ENCODE measurements around the gene PIGR. TPM values are rescaled to one million over a fixed set of nuclear protein-coding genes. Genes with fewer than 3 reads are reported as not detected.

PIGR gene
- total RNA-seq = 0.49 and 1.00 TPM in 2 replicates

- no peaks in the 10 kb centered on the region for H3K36me3 Mint-ChIP-seq (ENCODE audit: low read depth)
Measured at GRCh38 chr1:206946261-206946660, at the start of gene PIGR. Gene PIGR, minus strand, starts transcription at chr1:206946466. Its CDS starts 5,935 bp downstream, at chr1:206940531.

GRCh38 chr1:206992790-206993189 is 46.5 kb upstream of the PIGR start:
- H3K4me1 Mint-ChIP-seq = no peaks in the 10 kb centered on the region
- no peaks in the 10 kb centered on the region for H3K36me3 Mint-ChIP-seq (ENCODE audit: low read depth)
- H3K4me3 Mint-ChIP-seq = no peak overlapping the region
- H3K27ac Mint-ChIP-seq = no peak overlapping the region
- no peak for ATAC-seq (ENCODE audit: low read depth)
- no peak for DNase-seq
- TF ChIP-seq CTCF (IDR thresholded peaks at IDR 0.05) = no peak
- intact Hi-C loops (cut with micrococcal nuclease) = no loop called here
- no peaks in the 10 kb centered on the region for H3K9me3 Mint-ChIP-seq
- ChIA-PET CTCF (no interaction called here), POLR2A (no interaction called here)
- H3K27me3 Mint-ChIP-seq = peaks cover 13% of the 10 kb centered on the region

More at GRCh38 chr1:206946261-206946660, at the start of gene PIGR:
- no peak within 1 kb of the TSS for H3K27ac Mint-ChIP-seq
- peaks cover 3% of the 10 kb centered on the region for H3K9me3 Mint-ChIP-seq
- intact Hi-C loops (cut with micrococcal nuclease) = no loop called here
- no peak for TF ChIP-seq CTCF (IDR thresholded peaks at IDR 0.05)
- H3K4me1 Mint-ChIP-seq = peaks cover 10% of the 10 kb centered on the region
- no peak within 1 kb of the TSS for H3K4me3 Mint-ChIP-seq
- DNase-seq = no peak
- peaks cover 14% of the 10 kb centered on the region for H3K27me3 Mint-ChIP-seq
- CTCF ChIA-PET = interaction anchor here (1.8 to 2.2 kb wide), 2 partner anchors 35 to 211 kb away, joined by 5 to 6 read pairs; no protein-coding TSS in a partner anchor
- POLR2A ChIA-PET = no interaction called here
- no peak for ATAC-seq (ENCODE audit: low read depth)

- Mint-ChIP-seq H3K4me1 (no peaks in the 10 kb centered on the region), H3K36me3 (ENCODE audit: low read depth) (no peaks in the 10 kb centered on the region), H3K4me3 (no peak overlapping the region), H3K27me3 (peaks cover 6% of the 10 kb centered on the region), H3K27ac (no peak overlapping the region), H3K9me3 (no peaks in the 10 kb centered on the region)
- no peak for DNase-seq
- no peak for ATAC-seq (ENCODE audit: low read depth)
- TF ChIP-seq CTCF (IDR thresholded peaks at IDR 0.05) = no peak
- ChIA-PET POLR2A (no interaction called here), CTCF (interaction anchor here (0.6 to 1.4 kb wide), 2 partner anchors 232 to 357 kb away, joined by 3 to 4 read pairs; no protein-coding TSS in a partner anchor)
- intact Hi-C loops (cut with micrococcal nuclease) = no loop called here
Measured at GRCh38 chr1:206987873-206988272, 41.6 kb upstream of the PIGR start.

- Mint-ChIP-seq H3K27me3 (peaks cover 5% of the 10 kb centered on the region), H3K36me3 (ENCODE audit: low read depth) (no peaks in the 10 kb centered on the region), H3K4me3 (no peak overlapping the region), H3K27ac (no peak overlapping the region), H3K4me1 (no peaks in the 10 kb centered on the region), H3K9me3 (no peaks in the 10 kb centered on the region)
- ATAC-seq (ENCODE audit: low read depth) = no peak
- ChIA-PET POLR2A (no interaction called here), CTCF (interaction anchor here (1.4 kb wide), 1 partner anchor 356 kb away, joined by 4 read pairs; no protein-coding TSS in a partner anchor)
- no peak for TF ChIP-seq CTCF (IDR thresholded peaks at IDR 0.05)
- intact Hi-C loops (cut with micrococcal nuclease) = no loop called here
- DNase-seq = no peak
Measured at GRCh38 chr1:206986885-206987284, 40.6 kb upstream of the PIGR start.

GRCh38 chr1:206986402-206986801 is 40.1 kb upstream of the PIGR start:
- no peak overlapping the region for H3K4me3 Mint-ChIP-seq
- no peaks in the 10 kb centered on the region for H3K4me1 Mint-ChIP-seq
- no peak for TF ChIP-seq CTCF (IDR thresholded peaks at IDR 0.05)
- no peaks in the 10 kb centered on the region for H3K36me3 Mint-ChIP-seq (ENCODE audit: low read depth)
- DNase-seq (no peak), ATAC-seq (ENCODE audit: low read depth) (no peak)
- ChIA-PET POLR2A (no interaction called here), CTCF (interaction anchor here (1.4 kb wide), 1 partner anchor 355 kb away, joined by 4 read pairs; no protein-coding TSS in a partner anchor)
- peaks cover 5% of the 10 kb centered on the region for H3K27me3 Mint-ChIP-seq
- no peaks in the 10 kb centered on the region for H3K9me3 Mint-ChIP-seq
- intact Hi-C loops (cut with micrococcal nuclease) = no loop called here
- H3K27ac Mint-ChIP-seq = no peak overlapping the region
